Thyroid gland (tissue), 4 donors: ENCODE measurements around the gene C11orf65. TPM values are rescaled to one million over a fixed set of nuclear protein-coding genes. Genes with fewer than 3 reads are reported as not detected.

Experiments
- DNase-seq, 2 donors: peaks; one replicate each; pipeline ENCODE4 v3.0.0-alpha.2; 2019
- H3K27ac ChIP-seq, 3 donors: fragments of 200-600 bp; sonication (generic); 1 replicate in 2 of 3; 2 replicates in 1 of 3; pipeline ENCODE4 v1.5.1; 2016 to 2019; ENCODE audit warnings: mild to moderate bottlenecking in 1 of 3, moderate library complexity in 1 of 3
- H3K27me3 ChIP-seq: fragments of 200-600 bp; sonication (generic); one replicate; pipeline ENCODE4 v1.5.1; 2019
- H3K36me3 ChIP-seq, 2 donors: fragments of 200-600 bp; sonication (generic); one replicate each; pipeline ENCODE4 v1.5.1; 2016 to 2019
- H3K4me1 ChIP-seq, 2 donors: fragments of 200-600 bp; sonication (generic); one replicate each; pipeline ENCODE4 v1.5.1; 2017 to 2019
- H3K4me3 ChIP-seq, 3 donors: fragments of 200-600 bp; sonication (generic); replicated peaks in 1 of 3; 1 replicate in 2 of 3; 2 replicates in 1 of 3; pipeline ENCODE4 v1.5.1; 2016; ENCODE audit warnings: mild to moderate bottlenecking in 1 of 3
- H3K9me3 ChIP-seq: fragments of 200-600 bp; sonication (generic); one replicate; pipeline ENCODE4 v1.5.1; 2017
- POLR2A ChIP-seq, 2 donors: fragments of 450-650 bp; IDR thresholded peaks; one replicate each; pipeline ENCODE4 v1.6.1; 2017; ENCODE audit warnings: antibody characterized with exemption in 2 of 2, mild to moderate bottlenecking in 2 of 2, moderate library complexity in 1 of 2
- WGBS, 2 donors: methylation state at CpG; one replicate each; pipeline ENCODE4 v1.1.5; 2017; 5-methylcytosine and 5-hydroxymethylcytosine counted together
- intact Hi-C: fragments of 100-400 bp; cut with DNase I; formaldehyde crosslinking; loops from one replicate; pipeline ENCODE4 v1.15.1; 2023
- total RNA-seq, 4 donors: library from RNA; depleted of rRNA; stranded (reverse); fragments of >200 nt; gene quantifications; one replicate each; pipeline ENCODE4 v1.2.3, GENCODE V29; 2016
- TF ChIP-seq, protein P1 (sequence below), 6 experiments: fragments of 200-600 bp in 3 of 6; fragments of 450-650 bp in 3 of 6; sonication (generic) in 3 of 6; IDR thresholded peaks; one replicate each; pipeline ENCODE4 v1.5.1; 2016 to 2019; ENCODE audit warnings: antibody characterized with exemption in 6 of 6, mild to moderate bottlenecking in 2 of 6, inconsistent platforms in 1 of 6, moderate library complexity in 1 of 6

C11orf65 gene
- total RNA-seq, 4 donors from 2014 or later: 1.3 to 3.8 (median 1.7) TPM

DNA sequence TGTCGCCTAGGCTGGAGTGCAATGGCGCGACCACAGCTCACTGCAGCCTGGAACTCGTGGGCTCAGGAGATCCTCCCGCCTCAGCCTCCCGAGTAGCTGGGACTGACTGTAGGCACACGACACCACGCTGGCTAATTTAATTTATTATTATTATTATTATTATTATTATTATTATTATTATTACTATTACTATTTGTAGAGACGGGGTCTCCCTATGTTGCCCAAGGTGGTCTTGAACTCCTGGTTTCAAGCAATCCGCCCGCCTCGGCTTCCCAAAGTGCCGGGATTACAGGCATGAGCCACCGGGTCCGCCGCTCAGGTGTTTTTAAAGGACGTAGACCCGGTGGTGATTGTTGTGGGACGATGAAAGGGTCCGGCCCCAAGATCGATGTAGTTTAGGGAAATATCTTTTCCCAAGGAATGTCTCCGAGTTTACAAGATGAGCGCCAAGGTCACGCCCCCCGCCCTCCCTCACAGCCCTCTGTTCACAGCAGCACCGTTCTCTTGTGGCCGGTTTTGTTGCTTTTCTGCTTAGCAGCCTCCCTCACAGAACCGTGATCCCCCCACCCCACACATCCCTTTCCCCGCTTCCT, 31.6 kb upstream of the C11orf65 start:
- intact Hi-C loops: no loop called here
- peak overlapping the region; percentile 80 to 96 (median 95) for H3K27ac ChIP-seq
- no peaks in the 10 kb centered on the region for H3K36me3 ChIP-seq
- no peaks in the 10 kb centered on the region for H3K27me3 ChIP-seq
- peaks cover 4 to 8% of the 10 kb centered on the region in 2 donors for H3K4me1 ChIP-seq
- no peak for TF ChIP-seq POLR2A (IDR thresholded peaks at IDR 0.05)
- TF ChIP-seq, protein P1, sequence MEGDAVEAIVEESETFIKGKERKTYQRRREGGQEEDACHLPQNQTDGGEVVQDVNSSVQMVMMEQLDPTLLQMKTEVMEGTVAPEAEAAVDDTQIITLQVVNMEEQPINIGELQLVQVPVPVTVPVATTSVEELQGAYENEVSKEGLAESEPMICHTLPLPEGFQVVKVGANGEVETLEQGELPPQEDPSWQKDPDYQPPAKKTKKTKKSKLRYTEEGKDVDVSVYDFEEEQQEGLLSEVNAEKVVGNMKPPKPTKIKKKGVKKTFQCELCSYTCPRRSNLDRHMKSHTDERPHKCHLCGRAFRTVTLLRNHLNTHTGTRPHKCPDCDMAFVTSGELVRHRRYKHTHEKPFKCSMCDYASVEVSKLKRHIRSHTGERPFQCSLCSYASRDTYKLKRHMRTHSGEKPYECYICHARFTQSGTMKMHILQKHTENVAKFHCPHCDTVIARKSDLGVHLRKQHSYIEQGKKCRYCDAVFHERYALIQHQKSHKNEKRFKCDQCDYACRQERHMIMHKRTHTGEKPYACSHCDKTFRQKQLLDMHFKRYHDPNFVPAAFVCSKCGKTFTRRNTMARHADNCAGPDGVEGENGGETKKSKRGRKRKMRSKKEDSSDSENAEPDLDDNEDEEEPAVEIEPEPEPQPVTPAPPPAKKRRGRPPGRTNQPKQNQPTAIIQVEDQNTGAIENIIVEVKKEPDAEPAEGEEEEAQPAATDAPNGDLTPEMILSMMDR (IDR thresholded peaks at IDR 0.05): no peak
- peak overlapping the region; percentile 38 to 68 (median 61) for H3K4me3 ChIP-seq
- H3K9me3 ChIP-seq: no peaks in the 10 kb centered on the region
- peak in 1 of 2 donors; percentile 11 for DNase-seq
- 62 to 66% methylated on average over 29 of the region's 29 CpGs for whole genome bisulfite sequencing, 2 donors

DNA sequence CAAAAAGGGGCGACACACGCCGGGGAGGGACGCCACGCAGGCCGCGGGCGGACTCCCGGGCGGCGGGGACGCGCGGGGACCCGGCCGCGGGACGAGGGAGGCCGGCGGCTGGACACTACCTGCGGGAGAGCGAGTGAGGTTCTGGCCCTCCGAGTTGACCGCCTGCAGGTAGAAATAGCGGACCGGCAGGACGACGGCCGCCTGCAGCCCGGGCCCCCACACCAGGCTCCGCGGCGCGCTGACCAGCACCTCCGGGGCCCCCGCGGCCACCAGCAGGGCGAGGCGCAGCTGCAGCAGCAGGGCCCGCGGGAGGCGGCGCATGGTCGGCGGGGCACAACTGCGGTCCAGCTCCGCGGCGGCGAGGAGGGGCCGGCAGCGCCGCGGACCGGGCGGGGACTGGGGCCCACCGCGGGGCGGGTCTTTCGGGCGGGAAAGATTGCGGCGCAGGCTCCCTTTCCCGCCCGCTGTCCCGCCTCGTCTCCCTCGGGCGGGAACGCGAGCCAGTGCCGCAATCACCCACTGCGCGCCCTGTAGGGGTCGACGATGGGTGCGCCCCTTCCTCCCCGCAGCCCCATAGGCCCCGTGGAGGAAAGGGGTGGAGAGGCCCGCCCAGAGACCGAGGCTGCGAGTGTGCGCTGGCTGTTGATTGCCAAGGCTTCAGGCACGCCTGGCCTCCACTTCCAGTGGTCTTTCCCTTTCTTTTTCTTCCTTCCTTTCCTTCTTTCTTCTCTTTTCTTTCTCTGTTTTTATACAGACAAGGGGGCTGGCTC, 30.9 kb upstream of the C11orf65 start, which contains the start of gene POGLUT3:
Gene POGLUT3, minus strand, starts transcription at position 339 of the 770 bp plus-strand sequence. Its CDS starts 18 bp downstream, at position 321.
- DNase-seq: peak; percentile 61 to 62
- WGBS, 2 donors: 1 to 2% methylated on average over 25 to 41 of the region's 84 CpGs
- no peaks in the 10 kb centered on the region for H3K27me3 ChIP-seq
- TF ChIP-seq, protein P1 (IDR thresholded peaks at IDR 0.05): no peak
- H3K4me3 ChIP-seq: peak within 1 kb of the TSS; percentile 38 to 68 (median 61)
- no peaks in the 10 kb centered on the region for H3K9me3 ChIP-seq
- H3K4me1 ChIP-seq: peaks cover 4 to 8% of the 10 kb centered on the region in 2 donors
- intact Hi-C loops: no loop called here
- peak within 1 kb of the TSS; percentile 80 to 96 (median 95) for H3K27ac ChIP-seq
- H3K36me3 ChIP-seq: no peaks in the 10 kb centered on the region

DNA sequence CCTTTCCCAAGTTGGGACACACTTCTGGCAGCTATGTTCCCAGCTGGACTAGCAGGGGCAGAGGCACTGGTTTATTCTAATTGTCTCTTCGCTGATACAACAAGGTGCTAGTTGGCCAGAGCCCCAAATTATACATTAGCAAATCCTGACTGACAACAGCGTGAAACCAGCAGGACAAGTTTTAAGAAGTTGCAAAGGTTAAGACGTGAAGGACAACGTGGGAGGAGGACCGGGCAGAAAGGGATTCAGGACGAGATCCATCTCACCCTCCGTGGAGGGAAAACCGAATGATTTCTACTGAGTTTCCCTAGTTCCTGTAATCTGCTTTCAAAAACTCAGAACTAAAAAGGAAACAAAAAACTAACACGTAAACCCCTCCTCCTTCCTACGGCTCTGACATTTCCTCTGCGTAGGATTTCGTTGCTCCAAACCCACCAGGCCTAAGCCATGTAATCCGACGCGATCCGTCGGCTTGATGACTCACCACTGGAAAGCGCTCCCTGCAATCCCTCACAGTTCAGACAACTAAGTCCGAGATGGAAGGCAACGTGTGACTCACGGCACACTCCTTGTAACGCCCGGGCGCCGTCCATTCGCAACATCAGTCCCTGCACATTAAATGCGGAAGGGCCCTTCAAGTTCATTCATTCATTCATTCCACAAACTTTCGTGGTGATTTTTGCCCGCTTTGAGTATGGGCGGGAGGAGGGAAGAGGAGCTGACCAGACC, 30.2 kb upstream of the C11orf65 start:
- no peaks in the 10 kb centered on the region for H3K27me3 ChIP-seq
- no peaks in the 10 kb centered on the region for H3K36me3 ChIP-seq
- H3K4me3 ChIP-seq: peak overlapping the region; percentile 38 to 68 (median 61)
- DNase-seq: peak; percentile 83 to 85
- TF ChIP-seq POLR2A (IDR thresholded peaks at IDR 0.05): peak in 1 of 2 donors; percentile 81
- TF ChIP-seq, protein P1 (IDR thresholded peaks at IDR 0.05): no peak
- H3K27ac ChIP-seq: peak overlapping the region; percentile 80 to 96 (median 95)
- intact Hi-C loops: no loop called here
- peaks cover 4 to 8% of the 10 kb centered on the region in 2 donors for H3K4me1 ChIP-seq
- 1 to 2% methylated on average over 20 to 30 of the region's 30 CpGs for WGBS, 2 donors
- H3K9me3 ChIP-seq: no peaks in the 10 kb centered on the region

DNA sequence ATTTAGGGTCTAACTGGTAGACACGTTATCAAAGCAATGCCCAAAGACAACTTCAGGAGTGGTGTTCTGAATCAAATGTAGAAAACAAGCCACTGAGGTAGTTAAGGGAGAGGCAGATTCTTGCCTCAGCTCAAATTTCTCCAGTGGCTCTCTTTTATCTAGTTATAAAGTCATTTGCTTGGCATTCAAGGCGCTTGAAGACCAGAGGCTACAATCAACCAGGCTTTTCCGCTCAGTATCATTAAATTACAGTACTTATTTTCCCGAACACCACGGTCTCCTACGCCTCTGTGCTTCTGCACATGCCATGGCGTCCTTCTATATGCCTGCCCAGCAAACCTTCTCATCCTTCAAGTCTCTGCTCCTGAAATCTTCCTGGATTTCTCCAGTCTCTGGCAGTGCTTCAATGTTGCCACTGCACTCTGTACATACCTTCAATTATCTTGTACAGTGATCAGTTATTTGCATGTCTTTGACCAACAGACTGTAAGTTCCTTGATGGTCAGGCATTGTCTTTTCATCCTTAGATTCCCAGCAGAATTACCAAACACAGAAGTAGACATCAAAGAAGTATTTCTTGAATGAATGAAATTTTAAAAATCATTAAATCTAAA, 29.4 kb upstream of the C11orf65 start:
- intact Hi-C loops: no loop called here

More for the DNA sequence above, 29.4 kb upstream of the C11orf65 start:
- WGBS, 2 donors: 92 to 96% methylated on average over 7 of the region's 7 CpGs
- peaks cover 4 to 8% of the 10 kb centered on the region in 2 donors for H3K4me1 ChIP-seq
- H3K9me3 ChIP-seq: no peaks in the 10 kb centered on the region
- no peak for TF ChIP-seq POLR2A (IDR thresholded peaks at IDR 0.05)
- TF ChIP-seq, protein P1 (IDR thresholded peaks at IDR 0.05): no peak
- no peak for DNase-seq
- peak overlapping the region in 1 of 3 donors; percentile 61 for H3K4me3 ChIP-seq
- H3K36me3 ChIP-seq: no peaks in the 10 kb centered on the region
- H3K27ac ChIP-seq: peak overlapping the region; percentile 80 to 96 (median 95)
- H3K27me3 ChIP-seq: no peaks in the 10 kb centered on the region
